ENCODE results near the gene ACACA.
"Not testable (repeated sequence)": the region's sequence is repeated elsewhere in the genome, so short reads cannot be mapped to it uniquely, and the experiment has no call there.

ACACA gene

DNA sequence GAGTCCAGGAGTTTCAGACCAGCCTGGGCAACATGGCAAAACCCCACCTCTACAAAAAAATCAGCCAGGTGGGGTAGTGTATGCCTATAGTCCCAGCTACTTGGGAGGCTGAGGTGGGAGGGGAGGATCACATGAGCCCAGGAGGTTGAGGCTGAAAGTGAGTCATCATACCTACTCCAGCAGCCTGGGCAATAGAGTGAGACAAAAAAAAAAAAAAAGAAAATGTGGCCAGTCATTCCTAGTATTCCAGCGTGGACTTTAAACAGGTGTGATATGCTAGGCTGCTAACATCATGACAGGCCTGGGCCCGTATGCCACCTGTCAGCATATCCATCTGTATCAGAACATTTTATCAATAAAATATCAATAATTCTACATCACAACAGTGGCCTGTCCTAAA lies 314.6 kb downstream of the ACACA start:
- DNase-seq, result no peak

DNA sequence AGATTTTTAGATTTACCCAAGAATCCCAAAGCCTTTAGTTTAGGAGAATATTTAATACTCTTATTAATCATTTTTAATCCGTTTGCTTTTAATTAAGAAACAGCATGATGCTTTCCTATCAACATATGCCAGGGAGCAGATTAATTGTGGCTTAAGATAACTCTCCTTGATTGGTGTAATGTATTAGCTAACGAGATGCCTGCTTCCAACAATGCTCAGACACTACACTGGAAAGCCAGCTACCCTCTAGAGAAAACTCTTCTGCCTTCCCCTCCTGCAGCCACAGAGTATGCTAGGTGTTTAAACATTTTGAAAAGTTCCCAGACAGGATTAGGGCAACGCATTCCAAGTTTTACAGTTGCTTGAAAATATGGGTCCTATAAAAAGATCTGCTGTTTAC lies 315.7 kb downstream of the ACACA start:
- no peak for DNase-seq

DNA sequence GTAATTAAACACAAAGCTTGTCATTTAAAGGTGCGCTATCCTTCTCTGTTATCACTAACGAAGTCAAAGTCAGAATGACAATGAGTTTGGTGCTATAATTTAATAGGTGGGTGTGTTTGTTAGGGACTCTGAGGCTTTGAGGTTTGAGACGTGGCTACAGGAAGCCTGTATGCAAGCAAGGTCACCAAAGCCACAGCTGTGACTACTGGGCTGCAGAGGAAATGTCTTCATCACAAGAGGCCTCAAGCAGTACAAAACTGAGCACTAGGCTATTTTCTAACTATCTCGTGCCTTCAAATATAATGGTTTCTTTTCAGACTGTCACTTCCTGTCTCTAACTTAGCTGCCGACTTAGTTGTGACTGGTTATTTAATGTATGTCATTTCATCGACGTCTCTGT lies 316.7 kb downstream of the ACACA start:
- DNase-seq, result peak; percentile 77

DNA sequence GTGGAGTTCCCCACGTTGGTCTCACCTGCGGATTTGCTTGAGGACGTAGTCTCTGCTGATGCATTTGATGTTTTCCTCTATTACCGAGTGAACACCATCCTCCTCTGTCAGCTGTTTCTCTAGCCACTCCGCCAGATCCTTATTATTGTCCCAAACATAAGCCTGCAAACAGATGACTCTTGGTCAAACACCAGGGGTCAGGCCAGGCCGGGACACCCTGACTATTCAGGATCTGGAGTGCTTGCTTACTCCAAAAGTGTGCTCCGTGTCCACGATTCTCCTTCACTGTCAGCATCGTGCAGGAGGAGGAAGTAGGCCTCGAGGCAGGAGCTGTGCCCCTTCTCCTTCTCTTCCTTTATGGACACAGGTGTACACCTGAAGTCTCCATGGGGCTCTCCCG lies 317.7 kb downstream of the ACACA start:
- DNase-seq, result no peak

DNA sequence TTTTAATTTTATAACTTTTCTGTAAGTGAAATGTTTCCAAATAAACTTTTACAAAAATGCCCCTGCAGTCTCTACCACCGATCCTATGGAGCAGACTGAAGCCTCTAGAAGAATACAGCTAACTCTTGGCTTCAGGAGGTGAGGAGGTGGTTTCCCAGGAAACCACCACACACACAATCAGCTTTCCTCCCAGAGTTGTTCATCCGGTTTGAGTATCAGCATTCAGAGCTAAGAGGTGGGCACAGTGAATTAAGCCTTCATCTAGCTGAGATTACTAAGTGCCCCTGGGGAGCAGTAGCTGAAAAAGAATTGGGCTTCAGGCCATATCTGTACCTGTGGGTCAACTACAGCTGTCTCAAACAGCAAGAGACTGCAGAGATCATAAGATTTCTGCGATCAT lies 318.2 kb downstream of the ACACA start:
- DNase-seq, result peak; percentile 49

DNA sequence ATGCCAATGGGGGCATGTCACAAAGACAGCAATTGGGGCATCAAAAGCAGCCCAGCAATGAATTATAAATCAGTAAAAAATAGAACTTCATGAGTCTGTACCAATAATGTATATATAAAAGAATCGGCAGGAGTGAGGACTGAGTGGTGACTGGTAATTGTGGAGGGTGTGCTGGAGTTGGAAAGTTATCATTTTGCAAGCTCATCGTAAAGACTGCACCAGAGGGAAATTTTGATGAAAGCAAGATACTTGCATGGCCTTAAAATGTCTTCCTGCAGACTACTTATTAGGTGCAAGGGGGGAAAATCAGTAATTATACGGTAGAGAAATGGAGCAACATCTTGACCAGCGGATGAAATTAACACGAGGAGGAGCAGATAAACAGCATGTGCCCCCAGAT lies 319.0 kb downstream of the ACACA start:
- DNase-seq, result no peak

DNA sequence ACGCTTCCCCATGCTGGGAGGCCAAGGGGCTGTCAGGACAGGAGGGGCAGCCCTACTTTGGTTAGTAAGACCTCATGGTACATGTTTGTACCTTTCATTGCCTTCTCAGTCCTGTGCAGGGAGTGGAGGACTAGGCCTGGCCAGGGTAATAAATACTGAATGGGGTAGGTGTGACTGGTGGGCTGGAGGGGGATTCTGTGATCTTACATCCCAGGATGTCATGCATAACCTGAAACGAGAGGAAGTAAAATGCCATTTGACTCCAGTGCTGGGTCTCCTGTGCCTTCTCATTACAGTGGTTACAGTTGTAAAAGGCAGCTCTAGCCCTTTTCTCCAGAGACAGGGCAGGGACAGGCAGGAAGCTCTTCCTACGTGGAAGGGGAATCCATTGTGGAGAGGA lies 319.7 kb downstream of the ACACA start:
- no peak for DNase-seq

DNA sequence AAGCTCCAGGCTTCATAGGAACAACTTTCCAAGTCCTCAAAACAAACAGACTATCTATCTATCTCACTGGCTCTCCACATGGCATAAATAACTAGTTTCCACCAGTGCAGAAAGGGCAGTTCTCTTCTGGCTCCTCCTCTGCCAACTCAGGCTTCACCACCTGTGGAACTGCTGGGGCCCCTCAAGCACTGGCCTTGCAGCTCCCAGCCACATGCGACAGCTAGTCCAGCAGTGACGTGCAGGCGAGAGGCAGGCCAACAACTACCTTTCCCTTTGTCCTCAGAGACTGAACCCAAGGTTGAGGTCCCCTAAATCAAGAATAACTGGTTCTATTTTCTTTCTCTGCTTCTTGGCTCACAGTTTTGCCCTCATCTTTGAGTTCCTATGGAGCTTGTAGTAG lies 320.3 kb downstream of the ACACA start:
- DNase-seq, result no peak

DNA sequence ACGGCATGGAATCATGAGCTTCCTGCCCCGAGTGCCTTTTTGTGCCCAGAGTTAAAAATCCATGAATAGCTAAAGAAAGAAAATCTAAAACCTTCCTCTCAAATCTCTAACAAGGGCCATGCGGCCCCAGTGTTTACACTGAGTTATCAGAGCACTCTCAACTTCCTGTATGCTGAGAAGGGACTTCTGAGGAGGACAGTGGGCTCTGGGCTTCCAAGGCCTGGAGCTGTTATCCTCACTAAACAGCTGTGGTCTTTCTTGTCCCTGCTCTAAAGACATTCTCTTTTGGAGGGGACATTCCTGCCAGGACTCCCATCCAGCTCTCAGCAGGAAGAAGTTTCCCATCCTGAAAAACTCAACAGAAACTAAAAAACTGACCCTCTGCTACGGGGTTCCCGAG lies 322.3 kb downstream of the ACACA start:
- DNase-seq, result no peak

DNA sequence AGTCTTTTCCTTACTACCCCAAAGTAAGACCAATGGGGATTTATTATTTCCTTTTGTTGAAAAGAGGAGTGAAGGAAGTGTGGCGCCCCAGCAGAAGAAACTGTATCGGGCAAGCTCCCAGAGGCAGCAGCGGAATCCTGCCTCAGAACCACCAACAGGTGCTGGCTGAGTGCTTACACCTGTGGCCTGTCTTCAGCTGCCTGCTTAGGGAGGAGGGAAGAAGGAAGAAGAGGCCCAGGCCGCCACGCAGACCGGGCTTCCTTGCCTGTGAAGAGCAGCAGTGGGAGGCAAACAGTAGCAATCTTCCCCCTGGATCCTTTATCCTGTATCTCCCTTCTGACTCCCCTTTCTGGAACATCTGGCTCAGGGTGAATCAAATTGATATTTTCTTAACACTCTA lies 323.2 kb downstream of the ACACA start:
- no peak for DNase-seq

DNA sequence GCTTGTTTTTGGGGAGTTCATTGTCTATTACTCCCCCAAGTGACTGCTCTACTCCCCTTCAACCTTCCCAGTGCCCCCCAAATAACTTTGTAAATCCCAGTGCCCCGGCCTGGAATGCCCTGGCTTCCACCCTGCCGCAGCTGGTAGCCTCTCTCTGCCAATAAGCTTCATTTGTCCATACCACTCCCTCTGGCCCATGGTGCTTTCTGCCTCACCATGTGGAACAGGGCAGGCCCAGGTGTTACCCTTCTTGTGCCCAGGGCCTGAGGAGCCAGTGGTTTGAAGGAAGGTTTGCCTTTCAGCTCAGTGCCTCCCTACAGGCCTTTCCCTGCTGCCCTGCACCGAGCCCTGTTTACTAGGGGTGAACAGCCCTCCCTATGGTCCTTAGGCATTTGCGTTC lies 323.7 kb downstream of the ACACA start:
- no peak for DNase-seq

DNA sequence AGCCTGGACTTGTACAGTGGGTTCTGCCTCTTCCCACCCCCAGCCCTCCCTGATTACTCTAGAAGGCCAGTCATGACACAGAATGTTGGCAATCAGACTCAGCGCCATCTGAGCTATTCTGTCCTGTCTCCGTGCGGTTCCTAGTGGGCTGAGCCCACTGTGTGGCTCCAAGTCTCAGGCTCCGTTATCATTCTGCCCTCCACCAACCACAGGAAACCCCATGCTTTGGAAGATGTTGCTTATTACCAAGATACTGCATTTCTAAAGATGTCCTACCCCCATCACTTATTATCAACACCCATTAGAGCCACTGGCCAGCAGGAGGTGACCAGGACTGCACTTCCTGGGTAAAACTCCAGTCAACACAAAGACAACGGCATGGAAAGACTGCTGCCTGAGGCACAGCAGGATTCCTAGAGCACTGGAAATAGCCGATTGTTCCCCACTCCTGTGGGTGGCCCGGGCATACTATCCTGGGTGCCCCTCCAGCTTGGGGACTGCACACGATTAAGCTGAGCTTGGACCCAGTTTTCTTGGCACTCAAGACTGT lies 324.2 kb downstream of the ACACA start:
- no peak for DNase-seq

DNA sequence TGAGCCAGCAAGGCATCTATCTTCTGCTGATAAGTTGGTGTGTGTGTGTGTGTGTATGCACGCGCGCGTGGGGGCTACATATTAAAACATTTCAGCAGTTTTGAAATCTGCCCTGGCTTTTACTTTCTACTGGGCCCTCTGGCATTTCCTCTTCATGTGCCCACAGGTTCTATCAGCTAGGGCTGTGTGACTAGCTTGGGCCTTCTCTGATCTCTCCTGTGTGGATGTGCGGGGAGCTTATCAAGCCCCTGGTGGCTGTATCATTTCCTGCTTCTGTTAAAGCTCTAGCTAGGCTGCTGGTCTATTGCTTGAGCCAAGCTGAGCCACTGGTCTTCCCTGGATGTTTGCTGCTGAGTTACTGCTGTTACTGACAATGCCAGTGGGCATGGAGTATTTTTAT lies 325.3 kb downstream of the ACACA start:
- no peak for DNase-seq

DNA sequence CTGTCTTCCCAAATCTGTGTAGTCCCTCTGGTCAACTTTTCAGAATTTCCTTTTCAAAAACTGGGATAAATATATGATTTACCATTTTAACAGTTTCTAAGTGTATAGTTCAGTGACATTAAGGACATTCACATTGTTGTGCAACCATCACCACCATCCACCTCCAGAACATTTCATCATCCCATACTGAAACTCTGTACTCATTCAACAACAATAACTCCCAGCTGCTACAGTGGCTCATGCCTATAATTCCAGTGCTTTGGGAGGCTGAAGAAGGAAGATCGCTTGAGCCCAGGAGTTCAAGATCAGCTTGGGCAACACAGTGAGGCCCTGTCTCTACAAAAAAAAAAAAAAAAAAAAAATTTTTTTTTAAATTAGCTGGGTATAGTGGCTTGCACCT lies 326.9 kb downstream of the ACACA start:
- DNase-seq, result no peak

DNA sequence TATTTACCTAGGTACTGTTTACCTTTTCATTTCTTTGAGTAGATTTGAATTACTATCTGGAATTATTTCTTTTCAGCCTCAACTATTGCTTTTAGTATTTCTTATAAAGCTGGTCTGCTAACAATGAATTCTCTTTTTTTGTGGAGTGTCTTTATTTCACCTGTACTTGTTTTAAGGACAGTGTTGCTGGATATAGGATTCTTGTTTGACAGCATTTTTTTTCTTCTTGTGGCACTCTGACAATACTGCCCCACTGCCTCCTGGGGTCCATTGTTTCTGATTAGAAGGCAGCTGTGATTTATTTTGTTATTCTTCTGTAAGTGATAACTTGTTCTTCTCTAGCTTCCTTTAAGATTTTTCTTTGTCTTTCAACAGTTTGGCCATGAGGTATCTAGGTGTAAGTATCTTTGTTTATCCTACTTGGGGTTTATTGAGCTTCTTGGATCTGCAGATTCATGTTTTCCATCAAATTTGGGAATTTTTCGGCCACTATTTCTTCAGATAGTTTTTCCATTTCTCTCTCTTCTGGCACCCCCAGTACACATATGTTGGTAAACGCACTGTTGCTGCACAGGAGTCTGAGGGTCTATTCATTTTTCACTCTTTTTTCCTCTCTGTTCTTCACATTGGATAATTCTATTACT lies 327.4 kb downstream of the ACACA start:
- no peak for DNase-seq

DNA sequence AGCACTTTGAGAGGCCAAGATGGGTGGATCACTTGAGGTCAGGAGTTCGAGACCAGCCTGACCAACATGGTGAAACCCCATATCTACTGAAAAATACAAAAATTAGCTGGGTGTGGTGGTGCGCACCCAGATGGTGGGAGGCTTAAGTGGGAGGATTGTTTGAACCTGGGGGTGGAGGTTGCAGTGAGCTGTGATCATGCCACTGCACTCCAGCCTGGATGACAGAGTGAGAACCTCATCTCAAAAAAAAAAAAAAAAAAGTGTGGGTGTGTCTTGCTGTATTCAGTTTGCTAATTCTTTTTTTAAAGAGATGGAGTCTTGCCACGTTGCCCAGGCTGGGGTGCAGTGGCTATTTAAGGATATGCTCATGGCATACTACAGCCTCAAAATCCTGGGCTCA lies 333.2 kb downstream of the ACACA start:
- not testable (repeated sequence) for DNase-seq

DNA sequence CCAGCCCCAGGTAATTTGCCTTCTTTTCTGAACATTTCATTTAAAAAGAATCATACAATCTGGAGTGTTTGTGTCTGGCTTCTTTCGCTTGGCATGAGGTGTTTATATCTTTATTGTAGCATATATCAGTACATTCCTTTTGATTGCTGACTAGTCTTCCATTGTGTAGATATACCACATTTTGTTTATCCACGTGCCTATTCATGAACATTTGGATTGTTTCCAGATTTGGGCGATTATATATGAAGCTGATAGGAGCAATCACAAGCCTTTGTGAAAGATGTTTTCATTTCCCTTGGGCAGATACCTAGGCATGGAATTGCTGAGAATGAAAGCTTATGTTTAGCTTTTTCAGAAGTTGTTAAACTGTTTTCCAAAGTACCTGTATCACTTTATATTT lies 337.5 kb downstream of the ACACA start:
- no peak for DNase-seq

DNA sequence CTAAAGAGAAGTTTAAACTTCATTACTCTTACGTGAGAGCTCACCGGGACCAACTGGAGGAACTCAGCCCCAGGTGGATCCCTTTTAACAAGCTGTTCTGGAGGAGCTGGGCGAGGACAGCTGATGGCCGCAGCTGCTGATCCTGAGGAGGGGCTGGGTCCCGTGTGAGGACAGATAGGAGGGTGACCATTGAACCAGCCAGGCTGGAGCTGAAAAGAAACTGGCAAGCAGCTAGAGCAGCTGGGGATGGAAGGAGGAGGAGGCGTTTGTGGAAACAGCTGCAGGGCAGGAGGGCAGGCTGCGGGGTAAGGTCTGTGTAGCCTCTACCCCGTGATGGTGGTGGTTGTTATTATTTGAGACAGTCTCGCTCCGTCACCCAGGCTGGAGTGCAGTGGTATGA lies 338.4 kb downstream of the ACACA start:
- DNase-seq, result no peak

DNA sequence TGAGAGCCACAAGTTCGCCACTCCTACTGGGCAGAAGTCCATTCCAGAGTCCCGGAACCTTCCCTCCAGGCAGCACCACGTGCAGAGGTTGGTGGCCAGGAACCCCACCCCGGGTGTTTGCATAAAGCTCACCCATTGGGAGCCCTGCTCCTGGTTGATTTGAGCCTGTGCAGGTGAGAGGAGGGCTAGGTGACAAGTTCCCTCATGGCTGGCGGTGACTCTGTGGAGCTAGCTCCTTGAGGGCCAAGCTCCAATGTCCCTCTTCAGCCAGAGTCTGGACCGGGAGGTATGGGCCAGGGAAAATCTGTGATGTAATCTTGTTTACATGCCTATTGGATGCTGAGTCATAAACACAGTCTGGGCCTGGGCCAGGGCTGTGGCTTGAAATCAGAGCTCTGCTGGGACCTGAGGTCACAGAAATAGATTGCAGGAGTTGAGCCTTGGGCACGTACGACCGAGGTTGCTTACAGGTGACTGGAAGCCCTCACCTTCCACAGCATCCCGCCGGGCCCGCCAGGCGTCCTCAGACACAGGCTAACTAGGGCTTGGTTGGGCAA lies 339.0 kb downstream of the ACACA start:
- no peak for DNase-seq

DNA sequence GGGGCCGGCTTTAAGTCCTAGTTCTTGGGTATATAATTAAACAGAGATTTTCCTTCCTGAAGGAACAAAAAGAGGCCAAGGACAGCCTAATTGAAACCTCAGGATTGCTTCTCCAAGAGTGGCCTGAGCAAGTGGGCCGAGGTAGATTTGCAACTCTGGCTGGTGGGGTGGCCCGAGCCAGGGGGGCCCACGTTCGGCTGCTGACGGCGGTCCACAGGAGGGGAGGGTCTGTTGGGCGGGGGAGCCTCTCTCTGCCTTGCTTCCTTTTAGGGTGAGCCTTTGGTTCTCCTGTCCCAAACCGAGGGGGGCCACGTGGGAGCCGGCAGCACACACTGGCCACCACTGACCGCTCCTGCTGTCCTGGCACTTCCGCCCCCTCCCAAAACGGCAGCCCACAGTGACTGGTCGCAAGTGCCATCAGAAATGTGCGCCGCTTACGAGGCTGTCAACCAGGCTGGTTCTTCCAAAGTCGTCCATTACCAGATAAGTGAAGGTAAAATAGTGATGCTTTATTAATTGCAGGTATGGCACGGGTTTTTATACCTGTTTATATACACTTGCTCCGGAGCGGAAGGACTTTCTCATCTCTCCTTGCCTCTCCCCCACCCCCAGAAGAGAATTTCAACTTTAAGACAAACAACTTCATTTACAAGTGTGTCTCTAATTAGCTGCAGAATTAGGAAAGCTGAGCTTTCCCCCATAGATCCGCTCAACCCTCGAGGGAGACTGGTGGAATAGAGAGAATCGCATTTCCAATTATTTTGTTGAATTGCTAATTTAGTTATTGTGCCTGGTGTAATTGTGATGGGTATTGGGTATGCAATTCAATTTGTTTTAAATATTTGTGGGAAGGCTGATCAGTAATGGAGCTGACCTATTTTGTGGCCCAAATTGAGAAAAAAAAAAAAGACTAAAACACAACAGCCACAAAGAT lies 340.0 kb downstream of the ACACA start:
- no peak for DNase-seq

DNA sequence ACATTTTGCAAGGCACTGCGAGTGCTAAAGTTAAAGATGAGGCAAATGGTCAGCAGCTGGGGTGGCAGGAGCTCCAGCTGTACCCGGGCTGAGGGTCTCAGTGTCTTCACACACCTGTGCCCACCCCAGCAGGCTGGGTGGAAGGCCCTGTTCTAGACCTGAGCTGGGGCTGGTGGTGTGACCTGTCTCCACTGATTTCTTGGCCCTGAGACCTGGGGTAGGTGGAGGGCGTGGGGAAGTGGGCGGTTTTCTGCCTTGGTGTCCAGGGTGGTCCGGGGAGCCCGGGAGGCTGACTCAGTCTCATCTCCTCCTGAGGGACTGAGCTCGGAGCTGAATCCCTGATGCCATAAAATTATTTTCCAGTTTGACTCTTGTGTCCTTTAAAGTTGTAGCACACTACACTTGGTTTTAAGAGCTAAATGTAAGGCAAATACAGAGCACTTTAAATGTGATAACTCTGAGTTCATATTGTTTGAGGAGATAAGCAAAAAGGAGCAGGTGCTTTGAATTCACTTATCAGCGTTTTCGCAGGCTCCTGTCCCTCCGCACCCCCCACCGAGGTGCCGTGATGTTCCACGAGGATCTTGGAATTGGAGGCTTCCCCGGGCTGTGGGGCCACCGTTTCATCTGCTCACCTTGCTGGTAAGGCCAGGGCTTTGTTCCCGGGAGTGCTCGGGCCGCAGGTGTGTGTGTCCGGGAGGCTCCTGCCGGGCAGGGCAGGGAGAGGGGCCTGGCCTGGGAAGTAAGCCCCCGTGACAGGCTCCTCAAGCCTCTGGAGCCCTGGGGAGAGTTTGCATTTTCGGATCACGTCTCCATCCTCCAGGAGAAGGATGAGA lies 340.9 kb downstream of the ACACA start:
- DNase-seq, result no peak

DNA sequence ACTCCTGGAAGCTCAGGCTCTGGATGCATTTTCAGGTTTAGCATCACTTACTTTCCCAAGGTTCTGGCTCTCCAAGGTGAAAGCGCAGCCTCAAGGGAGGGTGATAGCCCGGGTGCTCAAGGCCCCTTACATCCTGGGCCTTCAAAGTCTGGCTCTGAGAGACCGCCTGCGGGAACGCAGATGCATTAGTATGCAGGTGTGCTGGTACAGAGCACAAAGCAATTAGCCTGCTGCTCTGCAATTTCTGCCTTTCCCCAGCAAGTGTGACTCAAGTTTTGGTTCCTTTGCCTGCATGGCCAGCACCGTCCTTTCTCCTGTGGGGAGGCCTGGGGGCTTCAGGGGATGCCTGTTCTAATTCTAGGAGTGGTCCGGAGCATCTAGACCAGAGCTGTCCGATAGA lies 341.7 kb downstream of the ACACA start:
- no peak for DNase-seq

DNA sequence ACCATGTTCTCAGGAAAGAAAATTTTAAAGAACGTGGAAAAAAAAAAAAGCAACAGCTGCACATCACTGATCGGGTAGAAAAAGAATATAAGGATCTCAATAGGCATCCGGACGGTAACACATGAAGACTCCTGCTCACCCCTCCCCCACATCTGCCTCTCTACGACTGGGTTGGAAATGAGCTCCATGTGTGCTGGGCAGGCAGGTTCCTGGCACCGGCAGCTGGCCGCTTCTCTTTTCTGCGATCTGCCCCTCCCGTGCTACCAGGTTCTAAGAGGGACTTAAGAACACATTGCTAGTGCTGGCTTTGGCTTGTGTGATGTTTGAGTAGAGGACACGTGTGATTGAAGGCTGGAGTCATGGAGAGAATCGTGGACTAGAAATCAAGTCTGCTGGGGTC lies 342.4 kb downstream of the ACACA start:
- DNase-seq, result no peak

All from CD4-positive, alpha-beta T cell treated with Interleukin-12 subunit alpha and Interleukin-12 subunit beta, for 1 hour (primary cell).